ENCODE measurements around the gene IL1A. TPM values are rescaled to one million over a fixed set of nuclear protein-coding genes. Genes with fewer than 3 reads are reported as not detected.

The IL1A gene, protein sequence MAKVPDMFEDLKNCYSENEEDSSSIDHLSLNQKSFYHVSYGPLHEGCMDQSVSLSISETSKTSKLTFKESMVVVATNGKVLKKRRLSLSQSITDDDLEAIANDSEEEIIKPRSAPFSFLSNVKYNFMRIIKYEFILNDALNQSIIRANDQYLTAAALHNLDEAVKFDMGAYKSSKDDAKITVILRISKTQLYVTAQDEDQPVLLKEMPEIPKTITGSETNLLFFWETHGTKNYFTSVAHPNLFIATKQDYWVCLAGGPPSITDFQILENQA
- total RNA-seq (2022; extraction: Qiagen RNA extraction) = 0.06 to 0.22 TPM (median 0.16 TPM) in 5 replicates

DNA sequence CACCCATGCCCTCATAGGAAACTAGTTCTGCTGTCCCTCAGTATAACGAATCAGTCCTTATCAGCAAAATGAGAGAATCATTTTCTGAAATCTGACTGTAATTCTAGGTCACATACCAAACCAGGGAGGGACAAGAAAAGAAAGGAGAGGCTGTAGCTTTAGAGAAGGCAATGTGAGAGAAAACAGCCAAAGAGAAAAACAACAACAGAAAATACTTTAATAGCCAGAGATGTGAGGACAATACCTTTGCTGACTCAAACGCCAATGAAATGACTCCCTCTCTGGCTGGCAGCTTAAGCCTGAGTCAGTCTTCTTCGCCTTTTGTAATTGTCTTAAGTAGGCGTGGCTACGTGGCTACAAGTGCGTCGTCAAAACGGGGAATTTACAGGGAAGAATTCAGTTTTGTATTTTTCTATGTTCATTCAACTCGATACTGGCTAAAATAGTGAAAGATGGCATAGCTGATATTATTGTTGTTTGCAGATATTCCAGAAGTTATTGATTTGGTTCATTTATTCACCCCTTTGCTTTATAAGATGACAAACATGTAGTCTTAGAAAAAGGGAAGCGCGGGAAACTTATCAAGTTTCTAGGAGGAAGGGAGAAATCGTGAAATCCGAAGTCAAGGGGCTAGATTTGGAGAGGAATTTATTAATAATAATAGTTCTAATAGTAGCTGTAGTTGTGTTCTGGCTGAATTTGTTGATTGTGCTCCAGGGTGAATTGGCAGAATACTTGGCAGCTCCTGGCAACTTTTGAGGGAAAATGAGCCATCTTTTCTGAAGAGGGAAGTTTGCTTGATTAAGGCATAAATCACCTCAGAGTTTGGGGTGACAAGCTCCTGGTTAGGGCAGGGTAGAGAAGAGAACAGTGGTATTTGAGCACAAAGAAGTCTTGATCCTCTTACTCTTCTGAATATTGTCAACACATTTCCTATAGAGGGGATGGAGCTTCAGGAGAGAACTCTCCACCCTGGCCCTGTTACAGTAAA, at the start of gene IL1A:
Gene IL1A, minus strand, starts transcription at position 295 of the 991 bp plus-strand sequence. CDS start 723 bp downstream, outside the sequence.

DNA sequence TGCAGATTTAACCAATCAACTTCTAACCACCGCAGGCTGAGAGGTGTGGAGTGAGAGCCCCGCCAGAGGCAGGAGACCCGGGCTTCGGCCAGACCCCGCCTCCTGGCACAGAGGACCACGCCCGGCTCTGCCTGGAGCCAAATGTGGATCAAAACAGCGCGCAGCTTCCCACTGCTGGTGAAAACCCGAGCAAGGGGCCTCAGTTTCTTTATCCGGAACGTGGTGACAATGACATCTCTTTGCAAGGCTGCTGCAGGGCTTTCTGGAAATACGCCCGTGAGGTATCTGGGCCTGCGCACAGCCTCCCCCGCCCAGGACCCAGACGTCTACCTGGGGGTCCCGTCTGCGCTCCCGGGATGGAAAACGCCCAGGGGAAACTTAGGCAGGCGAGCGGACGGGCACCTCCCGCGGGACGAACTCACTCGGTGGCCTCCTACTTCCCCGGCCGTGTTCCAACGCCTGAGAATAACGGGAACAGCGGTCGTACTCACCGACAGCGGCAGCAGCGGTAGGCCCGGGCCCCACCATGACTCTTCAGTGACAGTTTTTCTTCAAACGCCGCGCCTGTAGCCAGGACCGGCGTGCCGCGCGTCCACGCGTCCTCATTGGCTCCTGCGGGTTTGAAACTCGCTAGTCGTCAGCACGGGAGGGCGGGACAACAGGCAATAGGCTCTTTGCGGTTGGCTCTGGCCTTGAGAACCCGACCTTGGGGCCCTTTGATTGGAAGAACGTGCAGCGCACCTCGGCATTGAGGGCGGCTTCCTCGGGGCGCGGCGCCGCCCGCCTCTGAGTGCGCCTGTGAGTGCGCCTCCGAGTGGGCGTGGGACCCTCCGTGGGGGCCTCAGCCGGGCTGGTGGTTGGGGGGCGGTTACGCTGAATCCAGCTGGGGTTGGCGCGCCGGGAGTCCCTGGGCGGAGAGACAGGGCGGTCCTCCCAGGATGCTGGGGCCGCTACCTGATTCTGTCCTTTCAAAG, 19.9 kb downstream of the IL1A start, which contains the start of gene CKAP2L:
Gene CKAP2L, minus strand, starts transcription at position 539 of the 974 bp plus-strand sequence. Its CDS starts 11 bp downstream, at position 528.

Other genes starting within 250 kb of the IL1A start
- 23.7 to 26.2 TPM (median 25.0 TPM) in 5 replicates for gene POLR1B, start 242.0 kb downstream of the IL1A start, total RNA-seq (2022; extraction: Qiagen RNA extraction)
- 58.9 to 72.1 TPM (median 64.6 TPM) in 5 replicates for gene CHCHD5, start 199.9 kb downstream of the IL1A start, total RNA-seq (2022; extraction: Qiagen RNA extraction)
- 126 to 157 TPM (median 136 TPM) in 5 replicates for gene SLC20A1, start 138.6 kb downstream of the IL1A start, total RNA-seq (2022; extraction: Qiagen RNA extraction)
- gene NT5DC4, start 63.5 kb downstream of the IL1A start, total RNA-seq (2022; extraction: Qiagen RNA extraction) = 0.06 TPM in 1 of 5 replicates, not detected in the others
- 12.6 to 18.8 TPM (median 13.7 TPM) in 5 replicates for gene CKAP2L, start 19.9 kb downstream of the IL1A start, total RNA-seq (2022; extraction: Qiagen RNA extraction)
- 0.21 to 0.57 TPM (median 0.24 TPM) in 5 replicates for gene IL1B, start 52.3 kb upstream of the IL1A start, total RNA-seq (2022; extraction: Qiagen RNA extraction)
- not detected in 5 replicates for gene IL37, start 126.7 kb upstream of the IL1A start, total RNA-seq (2022; extraction: Qiagen RNA extraction)
- not detected in 5 replicates for gene IL36G, start 193.5 kb upstream of the IL1A start, total RNA-seq (2022; extraction: Qiagen RNA extraction)
- not detected in 5 replicates for gene IL36A, start 221.0 kb upstream of the IL1A start, total RNA-seq (2022; extraction: Qiagen RNA extraction)